PC-3 (cell line): Measurements from ENCODE around the gene TBPL2.

Experiments
- EZH2 ChIP-seq: fragments of 300-600 bp; sonication (generic); IDR thresholded peaks from one replicate; pipeline ENCODE4 v1.6.1; 2017; ENCODE audit warnings: antibody characterized with exemption, mild to moderate bottlenecking, low read length; ENCODE audit not compliant: unreplicated experiment
- TF ChIP-seq, protein P1 (sequence below): fragments of 300-600 bp; sonication (generic); conservative IDR thresholded peaks from 2 replicates; pipeline ENCODE4 v1.5.1; 2017; ENCODE audit warnings: antibody characterized with exemption, low read depth, mild to moderate bottlenecking, low read length

DNA sequence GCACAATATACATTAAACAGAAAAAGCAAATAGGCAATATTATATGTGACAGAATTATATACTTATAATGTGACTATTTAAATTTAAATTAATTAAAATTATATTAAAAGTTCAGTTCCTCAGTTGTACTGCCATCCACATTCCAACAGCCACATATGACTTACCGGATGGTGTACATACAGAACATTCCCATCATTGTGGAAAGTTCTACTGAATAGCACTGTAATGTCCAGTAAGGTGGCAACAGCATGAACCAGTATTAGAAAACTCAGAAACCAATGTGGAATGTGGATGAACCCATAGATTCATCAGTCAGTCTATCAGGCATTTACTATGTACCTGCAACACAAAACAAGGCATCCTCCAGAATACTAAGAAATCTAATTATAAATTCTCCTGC, 41.2 kb downstream of the TBPL2 start:
- TF ChIP-seq, protein P1, sequence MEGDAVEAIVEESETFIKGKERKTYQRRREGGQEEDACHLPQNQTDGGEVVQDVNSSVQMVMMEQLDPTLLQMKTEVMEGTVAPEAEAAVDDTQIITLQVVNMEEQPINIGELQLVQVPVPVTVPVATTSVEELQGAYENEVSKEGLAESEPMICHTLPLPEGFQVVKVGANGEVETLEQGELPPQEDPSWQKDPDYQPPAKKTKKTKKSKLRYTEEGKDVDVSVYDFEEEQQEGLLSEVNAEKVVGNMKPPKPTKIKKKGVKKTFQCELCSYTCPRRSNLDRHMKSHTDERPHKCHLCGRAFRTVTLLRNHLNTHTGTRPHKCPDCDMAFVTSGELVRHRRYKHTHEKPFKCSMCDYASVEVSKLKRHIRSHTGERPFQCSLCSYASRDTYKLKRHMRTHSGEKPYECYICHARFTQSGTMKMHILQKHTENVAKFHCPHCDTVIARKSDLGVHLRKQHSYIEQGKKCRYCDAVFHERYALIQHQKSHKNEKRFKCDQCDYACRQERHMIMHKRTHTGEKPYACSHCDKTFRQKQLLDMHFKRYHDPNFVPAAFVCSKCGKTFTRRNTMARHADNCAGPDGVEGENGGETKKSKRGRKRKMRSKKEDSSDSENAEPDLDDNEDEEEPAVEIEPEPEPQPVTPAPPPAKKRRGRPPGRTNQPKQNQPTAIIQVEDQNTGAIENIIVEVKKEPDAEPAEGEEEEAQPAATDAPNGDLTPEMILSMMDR, result no peak
- no peak for TF ChIP-seq EZH2
